ENCODE measurements around the gene EID3.

Gene EID3

GRCh38 chr12:104347374-104348075 lies 44.0 kb downstream of the EID3 start:
- no peak for DNase-seq
- H3K9me3 Mint-ChIP-seq, result no peaks in the 10 kb centered on the region
- no peak overlapping the region for H3K27ac Mint-ChIP-seq
- H3K36me3 Mint-ChIP-seq (ENCODE audit: low read depth), result peaks cover 91% of the 10 kb centered on the region
- no peaks in the 10 kb centered on the region for H3K27me3 Mint-ChIP-seq
- H3K4me1 Mint-ChIP-seq (ENCODE audit: low read depth), result peaks cover 2% of the 10 kb centered on the region
- no peak overlapping the region for H3K4me3 Mint-ChIP-seq

- no peaks in the 10 kb centered on the region for H3K4me1 Mint-ChIP-seq (ENCODE audit: low read depth)
- no peaks in the 10 kb centered on the region for H3K9me3 Mint-ChIP-seq
- no peak overlapping the region for H3K4me3 Mint-ChIP-seq
- H3K27ac Mint-ChIP-seq, result peak overlapping the region; percentile 48
- DNase-seq, result no peak
- H3K27me3 Mint-ChIP-seq, result no peaks in the 10 kb centered on the region
- H3K36me3 Mint-ChIP-seq (ENCODE audit: low read depth), result peaks cover 90% of the 10 kb centered on the region
Observed at GRCh38 chr12:104348283-104348993, 44.9 kb downstream of the EID3 start.

- Mint-ChIP-seq H3K27ac (peak overlapping the region; percentile 48), H3K27me3 (no peaks in the 10 kb centered on the region), H3K4me3 (no peak overlapping the region), H3K4me1 (ENCODE audit: low read depth) (no peaks in the 10 kb centered on the region), H3K9me3 (no peaks in the 10 kb centered on the region), H3K36me3 (ENCODE audit: low read depth) (peaks cover 86% of the 10 kb centered on the region)
- DNase-seq, result no peak
Observed at GRCh38 chr12:104348994-104349494, 45.5 kb downstream of the EID3 start.

DNA sequence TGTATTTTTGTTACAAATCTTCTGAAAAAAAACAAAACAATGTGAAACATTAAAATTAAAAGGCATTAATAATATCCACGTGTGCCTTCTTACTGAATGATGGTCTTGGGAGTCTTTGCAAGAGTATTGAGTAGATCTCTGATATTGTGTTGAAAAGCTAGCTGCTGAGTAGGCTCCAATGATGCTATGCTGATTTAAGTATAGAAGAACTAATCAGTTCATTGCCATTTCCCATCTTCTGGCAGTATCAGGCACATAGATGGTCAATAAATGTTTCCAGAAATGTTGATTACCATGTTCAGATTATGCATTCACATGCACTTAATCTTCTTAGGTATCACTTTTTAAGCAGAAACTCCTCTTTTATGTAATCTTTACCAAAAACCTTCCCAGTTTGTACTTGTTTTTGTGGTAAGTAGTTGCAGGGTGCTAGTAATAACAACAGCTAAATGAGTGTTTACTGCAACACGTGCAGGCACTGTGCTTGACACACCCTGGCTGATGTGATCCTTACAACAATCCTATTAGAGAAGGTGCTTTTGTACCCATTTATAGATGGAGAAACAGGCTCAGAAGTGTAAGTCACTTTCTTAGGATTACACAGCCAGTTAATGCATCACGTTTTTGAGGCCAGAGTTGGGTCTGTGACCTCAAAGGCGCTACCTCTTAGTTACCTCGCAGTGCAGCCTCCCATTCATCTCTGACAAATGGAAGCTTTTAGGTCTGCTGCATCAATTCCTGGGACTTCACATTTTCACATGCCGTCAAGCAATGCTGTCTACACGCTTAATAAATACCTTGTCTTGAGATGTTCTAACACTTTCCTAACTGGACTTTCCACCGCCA lies 46.9 kb downstream of the EID3 start:
- Mint-ChIP-seq H3K36me3 (ENCODE audit: low read depth) (peaks cover 78% of the 10 kb centered on the region), H3K9me3 (no peaks in the 10 kb centered on the region), H3K4me1 (ENCODE audit: low read depth) (no peaks in the 10 kb centered on the region), H3K27ac (peak overlapping the region; percentile 18), H3K27me3 (no peaks in the 10 kb centered on the region), H3K4me3 (no peak overlapping the region)
- no peak for DNase-seq

GRCh38 chr12:104351057-104351983 lies 47.8 kb downstream of the EID3 start:
- Mint-ChIP-seq H3K9me3 (no peaks in the 10 kb centered on the region), H3K27ac (peak overlapping the region; percentile 18), H3K4me3 (no peak overlapping the region), H3K4me1 (ENCODE audit: low read depth) (peaks cover 1% of the 10 kb centered on the region), H3K36me3 (ENCODE audit: low read depth) (peaks cover 71% of the 10 kb centered on the region), H3K27me3 (no peaks in the 10 kb centered on the region)
- no peak for DNase-seq

DNA sequence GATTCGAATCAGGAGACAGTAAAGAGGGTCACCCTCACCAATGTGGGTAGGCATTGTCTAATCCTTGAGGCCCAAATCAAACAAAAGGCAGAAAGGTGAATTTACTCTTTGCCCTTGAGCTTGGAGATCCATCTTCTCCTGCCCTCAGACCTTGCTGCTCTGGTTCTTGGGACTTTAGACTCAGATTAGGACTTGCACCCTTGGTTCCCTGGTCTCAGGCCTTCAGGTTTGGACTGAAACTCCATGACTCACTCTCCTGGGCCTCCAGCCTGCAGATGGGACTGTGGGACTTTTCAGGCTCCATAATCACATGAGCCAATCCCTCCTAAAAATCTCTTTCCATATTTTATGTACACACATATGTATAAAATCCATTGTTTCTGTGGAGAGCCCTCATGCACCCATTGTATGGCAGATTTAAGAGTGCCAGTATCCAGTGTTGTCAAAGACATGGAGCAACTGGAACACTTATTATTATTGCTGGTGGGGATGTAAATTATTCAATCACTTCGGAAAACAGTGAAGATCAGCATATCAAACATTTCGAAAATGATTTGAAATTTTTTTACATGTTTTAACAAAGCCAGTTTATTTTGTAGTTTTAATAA lies 48.7 kb downstream of the EID3 start:
- Mint-ChIP-seq H3K4me3 (no peak overlapping the region), H3K4me1 (ENCODE audit: low read depth) (peaks cover 9% of the 10 kb centered on the region), H3K27me3 (no peaks in the 10 kb centered on the region), H3K9me3 (no peaks in the 10 kb centered on the region), H3K27ac (peak overlapping the region; percentile 40), H3K36me3 (ENCODE audit: low read depth) (peaks cover 65% of the 10 kb centered on the region)
- no peak for DNase-seq

- no peak overlapping the region for H3K27ac Mint-ChIP-seq
- H3K4me3 Mint-ChIP-seq, result no peak overlapping the region
- peaks cover 16% of the 10 kb centered on the region for H3K4me1 Mint-ChIP-seq (ENCODE audit: low read depth)
- DNase-seq, result no peak
- peaks cover 55% of the 10 kb centered on the region for H3K36me3 Mint-ChIP-seq (ENCODE audit: low read depth)
- H3K27me3 Mint-ChIP-seq, result no peaks in the 10 kb centered on the region
- H3K9me3 Mint-ChIP-seq, result no peaks in the 10 kb centered on the region
Observed at GRCh38 chr12:104353012-104353981, 49.8 kb downstream of the EID3 start.

GRCh38 chr12:104354167-104354867 lies 50.8 kb downstream of the EID3 start:
- Mint-ChIP-seq H3K9me3 (no peaks in the 10 kb centered on the region), H3K27ac (no peak overlapping the region), H3K36me3 (ENCODE audit: low read depth) (peaks cover 44% of the 10 kb centered on the region), H3K27me3 (no peaks in the 10 kb centered on the region), H3K4me3 (no peak overlapping the region), H3K4me1 (ENCODE audit: low read depth) (peaks cover 17% of the 10 kb centered on the region)
- DNase-seq, result no peak

All from activated T-cell treated with anti-CD3 and anti-CD28 coated beads, Interleukin-2, amount 50 U/mL, for 24 hours (primary cell).